Naive thymus-derived CD4-positive, alpha-beta T cell (primary cell): ENCODE data around the gene SMIM41. TPM values are rescaled to one million over a fixed set of nuclear protein-coding genes. Genes with fewer than 3 reads are reported as not detected.

Experiments
- ATAC-seq: fragments of 150-1000 bp; cut with Tn5 transposase; 2 replicates; pipeline ENCODE4 v1.10.0; 2021; ENCODE audit warnings: mild to moderate bottlenecking, moderate library complexity
- CTCF ChIA-PET: fragments of 350-600 bp; sonication (Branson Sonifier 250); formaldehyde crosslinking; loops from one replicate; lab custom pipeline; 2021; ENCODE audit warnings: antibody characterized with exemption; lab: Charles Lee
- POLR2A ChIA-PET: fragments of 350-600 bp; sonication (Branson Sonifier 250); formaldehyde crosslinking; loops from one replicate; lab custom pipeline; 2021; ENCODE audit warnings: antibody characterized with exemption, inconsistent platforms; lab: Charles Lee
- DNase-seq, 9 donors: peaks; one replicate each; pipeline versions ENCODE4 v3.0.0 to v3.0.0-alpha.2; 2020 to 2022; ENCODE audit warnings: mixed read lengths in 1 of 9
- H3K27ac ChIP-seq: one replicate; pipeline ENCODE4 v1.7.0; 2013; ENCODE audit warnings: mild to moderate bottlenecking, low read depth, low read length, moderate library complexity
- H3K27me3 ChIP-seq, 2 donors: one replicate each; pipeline ENCODE4 v1.7.0; 2013; ENCODE audit warnings: low read length in 2 of 2, mild to moderate bottlenecking in 2 of 2, moderate library complexity in 2 of 2; ENCODE audit not compliant: control insufficient read depth in 2 of 2, insufficient read depth in 2 of 2
- H3K36me3 ChIP-seq, 3 experiments: 1 replicate in 2 of 3; 2 replicates in 1 of 3; pipeline ENCODE4 v1.7.0; 2013; ENCODE audit warnings: low read length in 3 of 3, mild to moderate bottlenecking in 3 of 3, moderate library complexity in 1 of 3; ENCODE audit not compliant: insufficient read depth in 3 of 3, control insufficient read depth in 2 of 3
- H3K4me1 ChIP-seq, 2 donors: one replicate each; pipeline ENCODE4 v1.7.0; 2013; ENCODE audit warnings: low read length in 2 of 2, mild to moderate bottlenecking in 2 of 2, moderate library complexity in 1 of 2; ENCODE audit not compliant: control insufficient read depth in 2 of 2, insufficient read depth in 2 of 2
- H3K4me3 ChIP-seq: 2 replicates; pipeline ENCODE4 v1.7.0; 2013; ENCODE audit warnings: mild to moderate bottlenecking, low read length
- H3K9me3 ChIP-seq, 3 experiments: 1 replicate in 2 of 3; 2 replicates in 1 of 3; pipeline ENCODE4 v1.7.0; 2013; ENCODE audit warnings: low read length in 3 of 3; ENCODE audit not compliant: control insufficient read depth in 2 of 3
- H3K27ac Mint-ChIP-seq, 9 donors: one replicate each; pipeline ENCODE4 v1.8.0; 2020 to 2022; ENCODE audit warnings: mixed read lengths in 9 of 9, mild to moderate bottlenecking in 8 of 9, moderate library complexity in 5 of 9, inconsistent platforms in 2 of 9
- H3K27me3 Mint-ChIP-seq, 5 donors: one replicate each; pipeline ENCODE4 v1.8.0; 2021 to 2022; ENCODE audit warnings: mixed read lengths in 5 of 5, mild to moderate bottlenecking in 1 of 5
- H3K36me3 Mint-ChIP-seq, 5 donors: one replicate each; pipeline ENCODE4 v1.8.0; 2020 to 2022; ENCODE audit warnings: mixed read lengths in 5 of 5, mild to moderate bottlenecking in 3 of 5, inconsistent platforms in 1 of 5
- H3K4me1 Mint-ChIP-seq, 7 donors: one replicate each; pipeline ENCODE4 v1.8.0; 2020 to 2022; ENCODE audit warnings: mixed read lengths in 7 of 7, mild to moderate bottlenecking in 3 of 7, inconsistent platforms in 1 of 7
- H3K4me3 Mint-ChIP-seq, 10 donors: one replicate each; pipeline ENCODE4 v1.8.0; 2020 to 2022; ENCODE audit warnings: mild to moderate bottlenecking in 10 of 10, mixed read lengths in 10 of 10, moderate library complexity in 6 of 10, inconsistent platforms in 2 of 10
- H3K9me3 Mint-ChIP-seq, 11 donors: one replicate each; pipeline ENCODE4 v1.8.0; 2020 to 2022; ENCODE audit warnings: mixed read lengths in 11 of 11, mild to moderate bottlenecking in 4 of 11, inconsistent platforms in 1 of 11, moderate library complexity in 1 of 11
- intact Hi-C, 2 donors: fragments of 100-400 bp; cut with micrococcal nuclease; formaldehyde crosslinking; loops; one replicate each; pipeline ENCODE4 v1.15.1; 2023
- polyA plus RNA-seq, 2 donors: library from polyadenylated mRNA; unstranded; fragments of 300-500 nt; fragmentation: Illumina TruSeq; gene quantifications; one replicate each; pipeline ENCODE4 v1.2.3, GENCODE V29; 2021
- total RNA-seq, 6 experiments: library from RNA in 5 of 6; stranded (reverse) in 5 of 6; gene quantifications; 1 replicate in 5 of 6; 2 replicates in 1 of 6; pipeline ENCODE4 v1.2.3 and lab custom pipeline; 2021 to 2026

Gene SMIM41
- total and polyA plus RNA-seq, 7 experiments from 2014 or later, result 0.24 to 0.27 TPM; not detected in 5

- Mint-ChIP-seq H3K4me1 (peaks cover 23 to 39% (median 32%) of the 10 kb centered on the region in 7 donors), H3K36me3 (peaks cover 0 to 2% (median 0%) of the 10 kb centered on the region in 5 donors), H3K4me3 (peak overlapping the region in 1 of 10 donors; percentile 29), H3K27ac (peak overlapping the region in 1 of 9 donors; percentile 77), H3K9me3 (peaks cover 0 to 3% (median 0%) of the 10 kb centered on the region in 11 donors), H3K27me3 (peaks cover 0 to 9% (median 0%) of the 10 kb centered on the region in 5 donors)
- POLR2A ChIA-PET, result interaction anchor here (0.7 kb wide), 1 partner anchor 435 kb away, joined by 3 read pairs; no protein-coding TSS in a partner anchor
- Histone ChIP-seq H3K4me3 (no peak overlapping the region), H3K4me1 (peaks cover 20 to 21% of the 10 kb centered on the region in 2 donors), H3K9me3 (no peaks in the 10 kb centered on the region), H3K36me3 (no peaks in the 10 kb centered on the region), H3K27ac (no peak overlapping the region), H3K27me3 (no peaks in the 10 kb centered on the region)
- intact Hi-C loops, result no loop called here
- CTCF ChIA-PET, result interaction anchor here (1.0 to 2.1 kb wide), 5 partner anchors 21 to 77 kb away, joined by 3 to 16 read pairs (median 6); no protein-coding TSS in a partner anchor
- ATAC-seq (no peak), DNase-seq (no peak)
Measured at GRCh38 chr12:52046859-52047258, 32.6 kb upstream of the SMIM41 start.

- H3K27ac Mint-ChIP-seq, result peak overlapping the region; percentile 39 to 100 (median 99)
- Histone ChIP-seq H3K4me1 (peaks cover 21 to 22% of the 10 kb centered on the region in 2 donors), H3K4me3 (no peak overlapping the region), H3K27ac (no peak overlapping the region), H3K27me3 (no peaks in the 10 kb centered on the region), H3K9me3 (no peaks in the 10 kb centered on the region), H3K36me3 (no peaks in the 10 kb centered on the region)
- ChIA-PET CTCF (interaction anchor here (2.1 kb wide), 1 partner anchor 23 kb away, joined by 16 read pairs; no protein-coding TSS in a partner anchor), POLR2A (no interaction called here)
- H3K36me3 Mint-ChIP-seq, result peaks cover 0 to 2% (median 0%) of the 10 kb centered on the region in 5 donors
- H3K4me3 Mint-ChIP-seq, result peak overlapping the region; percentile 49 to 98 (median 94)
- H3K27me3 Mint-ChIP-seq, result peaks cover 0 to 9% (median 0%) of the 10 kb centered on the region in 5 donors
- H3K9me3 Mint-ChIP-seq, result peaks cover 0 to 3% (median 0%) of the 10 kb centered on the region in 11 donors
- intact Hi-C loops, result no loop called here
- ATAC-seq (no peak), DNase-seq (no peak)
- peaks cover 21 to 44% (median 37%) of the 10 kb centered on the region in 7 donors for H3K4me1 Mint-ChIP-seq
Measured at GRCh38 chr12:52049286-52049685, 30.2 kb upstream of the SMIM41 start.

GRCh38 chr12:52049688-52050087 lies 29.8 kb upstream of the SMIM41 start:
- DNase-seq (no peak), ATAC-seq (no peak)
- H3K36me3 ChIP-seq, result peaks cover 0 to 2% (median 0%) of the 10 kb centered on the region in 3 experiments
- H3K4me1 Mint-ChIP-seq, result peaks cover 23 to 44% (median 37%) of the 10 kb centered on the region in 7 donors
- peaks cover 0 to 9% (median 0%) of the 10 kb centered on the region in 5 donors for H3K27me3 Mint-ChIP-seq
- H3K4me1 ChIP-seq, result peaks cover 21 to 22% of the 10 kb centered on the region in 2 donors
- H3K9me3 Mint-ChIP-seq, result peaks cover 0 to 2% (median 0%) of the 10 kb centered on the region in 11 donors
- no peak overlapping the region for H3K27ac ChIP-seq
- no peak overlapping the region for H3K4me3 ChIP-seq
- ChIA-PET POLR2A (no interaction called here), CTCF (interaction anchor here (3.3 kb wide), 1 partner anchor 24 kb away, joined by 17 read pairs; no protein-coding TSS in a partner anchor)
- peak overlapping the region; percentile 49 to 98 (median 94) for H3K4me3 Mint-ChIP-seq
- H3K27ac Mint-ChIP-seq, result peak overlapping the region; percentile 39 to 100 (median 99)
- H3K36me3 Mint-ChIP-seq, result peaks cover 0 to 2% (median 0%) of the 10 kb centered on the region in 5 donors
- no peaks in the 10 kb centered on the region for H3K9me3 ChIP-seq
- intact Hi-C loops, result loop anchor here (2.0 to 10.0 kb wide), 5 partner anchors 43 to 1965 kb away; partner anchors contain the start of genes EIF4B (in 1 of the 2), GALNT6 (in 1 of the 2), SMARCD1 (in 1 of the 2) and TAMALIN (in 1 of the 2)
- H3K27me3 ChIP-seq, result no peaks in the 10 kb centered on the region

- Histone ChIP-seq H3K4me3 (peak overlapping the region; percentile 71), H3K27me3 (no peaks in the 10 kb centered on the region), H3K9me3 (no peaks in the 10 kb centered on the region), H3K36me3 (peaks cover 0 to 8% (median 0%) of the 10 kb centered on the region in 3 experiments), H3K27ac (peak overlapping the region; percentile 87), H3K4me1 (peaks cover 21 to 22% of the 10 kb centered on the region in 2 donors)
- Mint-ChIP-seq H3K36me3 (peaks cover 0 to 2% (median 0%) of the 10 kb centered on the region in 5 donors), H3K27ac (peak overlapping the region; percentile 39 to 100 (median 99)), H3K27me3 (peaks cover 0 to 9% (median 0%) of the 10 kb centered on the region in 5 donors), H3K4me3 (peak overlapping the region; percentile 73 to 98 (median 94)), H3K4me1 (peaks cover 23 to 44% (median 37%) of the 10 kb centered on the region in 7 donors), H3K9me3 (peaks cover 0 to 2% (median 0%) of the 10 kb centered on the region in 11 donors)
- DNase-seq, result peak in 2 of 9 donors; percentile 31 to 69
- intact Hi-C loops, result loop anchor here (2.0 to 10.0 kb wide), 5 partner anchors 43 to 1965 kb away; partner anchors contain the start of genes EIF4B (in 1 of the 2), GALNT6 (in 1 of the 2), SMARCD1 (in 1 of the 2) and TAMALIN (in 1 of the 2)
- POLR2A ChIA-PET, result interaction anchor here (1.2 to 1.7 kb wide), 6 partner anchors 12 to 43 kb away, joined by 4 to 10 read pairs (median 4); no protein-coding TSS in a partner anchor
- CTCF ChIA-PET, result interaction anchor here (3.3 kb wide), 1 partner anchor 24 kb away, joined by 17 read pairs; no protein-coding TSS in a partner anchor
- ATAC-seq, result peak; percentile 12
Measured at GRCh38 chr12:52050116-52050757, 29.3 kb upstream of the SMIM41 start.

GRCh38 chr12:52050758-52051541 lies 28.6 kb upstream of the SMIM41 start, which contains the start of gene NR4A1:
NR4A1 (plus strand) TSS chr12:52051442; CDS start chr12:52054329, 2,887 bp downstream.
- Mint-ChIP-seq H3K27ac (peak within 1 kb of the TSS; percentile 59 to 100 (median 99)), H3K36me3 (peaks cover 0 to 2% (median 0%) of the 10 kb centered on the region in 5 donors), H3K9me3 (peaks cover 0 to 2% (median 0%) of the 10 kb centered on the region in 11 donors), H3K4me1 (peaks cover 23 to 41% (median 37%) of the 10 kb centered on the region in 7 donors), H3K27me3 (peaks cover 0 to 9% (median 0%) of the 10 kb centered on the region in 5 donors), H3K4me3 (peak within 1 kb of the TSS; percentile 90 to 98 (median 94))
- DNase-seq (peak; percentile 98 to 100 (median 99)), ATAC-seq (peak; percentile 96)
- ChIA-PET POLR2A (interaction anchor here (0.6 to 1.7 kb wide), 11 partner anchors 13 to 45 kb away, joined by 3 to 13 read pairs (median 5); partner anchors contain the start of gene ATG101), CTCF (interaction anchor here (0.7 to 3.3 kb wide), 5 partner anchors 19 to 769 kb away, joined by 3 to 17 read pairs (median 4); partner anchors contain the start of gene ATG101)
- Histone ChIP-seq H3K36me3 (peaks cover 0 to 8% (median 0%) of the 10 kb centered on the region in 3 experiments), H3K27ac (peak within 1 kb of the TSS; percentile 93), H3K27me3 (no peaks in the 10 kb centered on the region), H3K9me3 (no peaks in the 10 kb centered on the region), H3K4me1 (peaks cover 21 to 22% of the 10 kb centered on the region in 2 donors), H3K4me3 (peak within 1 kb of the TSS; percentile 71)
- intact Hi-C loops, result loop anchor here (1.0 to 10.0 kb wide), 12 partner anchors 9 to 1966 kb away; partner anchors contain the start of genes ATG101 (in 2 of the 2), TAMALIN (in 2 of the 2), EIF4B (in 1 of the 2) and GALNT6 (in 1 of the 2)
